ENCODE data around the gene DPY19L1.
"Not testable (repeated sequence)": the region's sequence is repeated elsewhere in the genome, so short reads cannot be mapped to it uniquely, and the experiment has no call there.

The DPY19L1 gene

GRCh38 chr7:35037211-35037525, at the start of gene DPY19L1:
DPY19L1 (minus strand) TSS chr7:35037485; CDS start chr7:35037394, 91 bp downstream.
- DNase-seq: no peak

DNA sequence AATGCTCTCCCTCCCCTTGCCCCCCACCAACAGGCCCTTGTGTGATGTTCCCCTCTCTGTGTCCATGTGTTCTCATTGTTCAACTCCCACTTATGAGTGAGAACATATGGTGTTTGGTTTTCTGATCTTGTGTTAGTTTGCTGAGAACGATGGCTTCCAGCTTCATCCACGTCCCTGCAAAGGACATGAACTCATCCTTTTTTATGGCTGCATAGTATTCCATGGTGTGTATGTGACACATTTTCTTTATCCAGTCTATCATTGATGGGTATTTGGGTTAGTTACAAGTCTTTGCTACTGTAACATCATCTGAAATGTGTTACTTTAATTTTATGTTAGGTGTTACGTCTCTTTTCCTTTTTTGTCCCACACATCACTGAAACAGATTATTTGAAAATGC, 42.2 kb upstream of the DPY19L1 start:
- not testable (repeated sequence) for DNase-seq

DNA sequence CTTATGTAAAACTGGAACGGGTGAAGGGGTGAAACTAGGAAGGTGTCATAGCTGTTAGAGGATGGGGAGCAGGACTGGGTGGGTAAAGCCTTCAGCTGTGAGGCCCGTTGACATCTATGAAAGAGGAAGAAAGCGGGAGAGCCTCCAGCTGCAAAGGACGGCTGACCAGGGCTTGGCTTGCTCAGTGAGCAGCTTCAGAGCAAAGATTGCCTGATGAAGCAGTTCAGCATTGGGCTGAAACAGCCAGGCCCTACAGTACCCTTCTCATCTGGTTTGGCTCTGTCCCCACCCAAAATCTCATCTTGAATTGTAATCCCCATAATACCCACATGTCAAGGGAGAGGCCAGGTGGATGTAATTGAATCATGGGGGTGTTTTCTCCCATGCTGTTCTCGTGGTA, 36.7 kb upstream of the DPY19L1 start:
- DNase-seq: not testable (repeated sequence)

DNA sequence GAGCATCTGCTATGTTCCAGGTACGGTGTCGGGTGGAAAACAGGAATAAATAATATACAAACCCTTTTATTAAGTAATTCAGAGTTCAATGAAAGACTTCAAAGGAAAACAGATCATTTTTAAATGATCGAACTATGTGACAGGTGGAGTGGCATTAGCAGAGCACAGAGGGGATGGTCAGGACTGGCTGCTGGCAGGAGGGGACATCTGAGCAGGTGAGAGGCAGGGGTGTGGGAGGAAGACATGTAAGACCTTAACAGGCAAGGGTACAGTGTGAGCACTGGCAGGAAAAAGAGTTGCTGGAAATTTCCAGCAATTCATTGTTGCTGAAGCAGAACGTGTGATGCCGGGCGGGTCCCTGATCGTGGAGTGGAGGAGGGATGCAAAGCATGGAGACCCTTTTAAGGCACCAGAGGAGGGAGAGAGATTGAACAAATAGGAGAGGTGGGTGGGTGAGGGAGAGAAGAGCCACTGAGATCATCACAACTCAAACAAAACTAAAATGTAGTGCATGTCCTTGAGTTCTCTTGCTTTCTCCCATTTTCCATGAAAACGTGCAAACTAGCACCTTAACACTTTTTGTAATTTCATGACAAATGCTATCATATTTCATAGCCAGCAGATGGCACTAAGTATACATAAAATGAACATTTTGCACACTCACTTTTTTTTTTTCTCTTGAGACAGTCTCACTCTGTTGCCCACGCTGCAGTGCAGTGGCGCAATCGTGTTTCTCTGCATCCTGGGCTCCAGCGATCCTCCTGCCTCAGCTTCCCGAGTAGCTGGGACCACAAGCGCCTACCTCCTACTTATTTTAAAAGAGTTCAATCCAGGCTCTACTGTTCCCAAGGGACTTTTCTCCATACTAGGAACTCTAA, 35.9 kb upstream of the DPY19L1 start:
- DNase-seq: not testable (repeated sequence)

GRCh38 chr7:35069084-35069483, 31.8 kb upstream of the DPY19L1 start:
- not testable (repeated sequence) for DNase-seq

DNA sequence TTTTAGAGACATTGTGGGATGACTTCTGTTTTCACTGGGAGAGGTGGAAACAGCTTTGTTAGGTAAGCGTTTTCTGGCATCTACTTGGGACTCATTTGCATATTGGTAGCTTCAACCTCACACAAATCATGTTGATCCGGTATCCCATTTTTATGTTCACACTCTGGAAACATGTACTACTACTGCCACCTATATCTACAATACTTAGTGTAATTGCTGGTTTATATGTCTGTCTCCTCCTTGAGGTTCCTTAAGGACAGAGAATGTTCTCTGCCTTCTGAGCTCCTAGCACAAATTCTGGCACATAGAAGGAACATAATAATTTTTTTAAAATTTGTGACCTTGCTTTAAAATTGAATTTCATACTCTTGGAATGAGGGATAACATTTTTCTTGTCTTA, 28.1 kb upstream of the DPY19L1 start:
- not testable (repeated sequence) for DNase-seq

DNA sequence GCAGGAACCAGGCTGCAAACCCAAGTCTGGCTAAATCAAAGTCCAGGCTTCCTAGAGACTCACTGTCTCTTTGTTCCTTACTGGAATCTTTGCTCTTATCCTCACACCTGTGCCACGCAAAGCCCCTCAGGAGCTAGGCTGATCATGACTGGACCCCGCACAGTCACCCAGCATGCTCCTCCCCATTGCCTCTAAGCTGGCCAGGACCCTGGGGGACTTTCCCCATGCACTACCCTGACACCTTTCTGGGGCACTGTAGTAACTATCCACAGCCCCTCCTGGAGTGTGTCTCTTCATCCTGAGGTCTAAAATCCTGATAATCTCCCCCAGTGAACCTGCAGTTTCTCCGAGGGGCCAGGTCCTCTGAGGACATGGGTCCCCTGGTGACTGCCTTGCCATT, 21.3 kb upstream of the DPY19L1 start:
- not testable (repeated sequence) for DNase-seq

DNA sequence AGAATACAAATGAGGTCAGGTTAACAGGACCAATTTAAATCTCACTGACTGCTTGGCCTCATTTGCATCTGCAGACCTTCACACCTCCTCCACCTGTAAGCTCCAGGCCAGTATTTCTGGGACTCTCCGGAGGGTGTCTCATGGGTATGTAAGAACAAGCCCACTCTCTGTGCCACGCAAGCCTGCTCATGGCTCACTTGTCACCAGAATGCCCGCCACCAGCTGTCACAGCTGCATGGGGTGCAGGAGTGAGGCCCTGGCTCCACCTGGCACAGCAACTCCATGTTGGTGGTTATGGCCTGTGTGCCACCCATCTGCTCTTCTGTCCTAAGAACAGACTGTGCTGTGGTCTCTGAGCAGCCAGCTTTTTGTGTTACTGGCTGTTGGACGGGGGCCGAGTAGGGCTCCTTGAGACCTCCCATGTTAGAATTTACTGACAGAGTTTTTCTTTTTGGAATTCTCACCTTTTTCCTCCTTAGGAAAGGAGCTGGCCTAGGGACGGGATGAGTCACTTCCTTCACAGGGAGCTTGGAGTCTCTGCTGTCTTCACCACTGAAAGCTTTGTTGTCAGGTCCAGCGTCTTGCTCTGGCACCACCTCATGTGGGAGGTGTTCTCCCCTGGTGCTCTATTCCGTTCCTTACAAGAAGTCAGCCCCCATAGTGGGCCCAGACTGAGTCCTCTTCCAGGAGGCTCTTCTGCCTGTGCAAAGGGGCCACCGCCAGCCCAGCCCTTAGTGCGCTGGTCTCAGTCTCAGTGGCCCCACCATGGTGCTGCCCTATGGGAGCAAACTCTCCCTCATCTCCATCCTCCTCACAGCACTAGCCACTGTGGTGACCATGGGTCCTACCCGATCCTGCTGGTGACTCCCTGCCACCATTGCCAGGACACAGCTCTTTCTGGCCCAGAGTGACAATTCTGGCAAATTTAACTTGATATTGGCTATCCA, 20.5 kb upstream of the DPY19L1 start:
- not testable (repeated sequence) for DNase-seq

DNA sequence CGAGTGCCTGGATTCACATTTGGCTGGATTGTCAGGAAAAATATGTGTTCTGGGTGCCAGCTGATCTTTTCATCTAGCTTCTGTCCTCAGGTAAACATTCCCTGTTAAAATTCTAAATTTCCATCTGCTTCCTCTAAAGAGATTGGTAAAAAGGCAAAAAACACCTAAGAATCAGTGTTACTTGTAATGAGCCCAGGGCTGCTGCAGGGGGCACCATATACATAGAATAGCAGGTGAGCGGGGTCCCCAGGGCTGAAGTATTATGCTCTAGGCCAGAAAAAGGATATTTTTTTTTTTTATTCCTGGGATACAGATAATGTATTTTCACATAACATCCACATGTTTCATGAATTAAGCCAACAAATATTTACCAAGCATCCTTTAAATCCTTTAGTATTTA, 18.4 kb upstream of the DPY19L1 start:
- DNase-seq: not testable (repeated sequence)

DNA sequence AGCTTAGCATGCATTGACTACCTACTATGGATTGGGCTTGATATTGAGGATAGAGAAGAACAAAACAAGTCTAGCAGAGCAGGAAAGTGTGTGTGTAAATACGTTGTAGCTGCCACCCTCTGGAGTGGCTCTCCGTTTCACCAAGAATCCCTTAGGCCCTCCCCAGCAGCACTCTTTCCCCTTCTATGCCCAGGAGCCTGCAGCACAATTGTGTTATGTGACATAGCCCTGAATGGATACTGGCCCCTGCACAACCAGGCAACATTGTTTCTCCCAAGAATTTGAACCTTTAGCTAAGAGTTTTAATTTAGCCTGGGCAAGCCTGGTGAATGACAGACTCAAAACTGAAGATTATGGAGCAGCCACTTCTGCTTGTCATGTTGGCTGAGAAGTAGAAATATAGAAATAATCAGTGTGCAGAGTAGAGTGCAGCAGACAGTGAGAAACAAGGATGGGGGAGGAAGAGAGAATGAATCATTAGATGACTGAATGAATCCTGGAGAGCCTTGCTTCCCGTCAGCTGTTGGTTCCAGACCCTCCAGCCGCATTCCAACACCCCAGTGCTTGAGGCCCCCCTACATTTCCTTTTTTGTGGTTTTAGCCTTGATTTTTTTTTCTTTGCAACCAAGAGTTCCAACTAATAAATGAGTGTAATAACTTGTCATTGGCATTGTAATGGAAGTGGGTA, 16.3 kb upstream of the DPY19L1 start:
- DNase-seq: not testable (repeated sequence)

- not testable (repeated sequence) for DNase-seq
Observed at GRCh38 chr7:35048390-35048789, 11.1 kb upstream of the DPY19L1 start.

DNA sequence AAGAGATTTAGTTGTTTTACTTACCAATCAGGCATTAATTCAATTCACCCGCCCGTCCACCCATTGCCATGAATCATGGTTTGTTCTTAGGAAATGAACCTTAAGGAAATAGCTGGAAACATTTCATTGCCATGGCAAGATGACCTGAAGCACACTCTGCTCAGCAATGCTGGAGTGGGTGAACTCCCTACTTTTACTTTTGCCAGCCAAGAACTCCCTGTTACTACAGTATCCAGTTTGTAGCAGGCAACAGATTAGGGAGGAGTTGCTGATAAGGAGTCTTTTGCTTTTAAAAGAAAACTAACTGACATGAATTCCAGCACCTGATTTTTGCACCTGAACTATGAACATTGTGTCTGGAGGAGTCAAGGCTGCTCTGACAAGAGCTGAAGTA, 10.6 kb upstream of the DPY19L1 start:
- DNase-seq: not testable (repeated sequence)

DNA sequence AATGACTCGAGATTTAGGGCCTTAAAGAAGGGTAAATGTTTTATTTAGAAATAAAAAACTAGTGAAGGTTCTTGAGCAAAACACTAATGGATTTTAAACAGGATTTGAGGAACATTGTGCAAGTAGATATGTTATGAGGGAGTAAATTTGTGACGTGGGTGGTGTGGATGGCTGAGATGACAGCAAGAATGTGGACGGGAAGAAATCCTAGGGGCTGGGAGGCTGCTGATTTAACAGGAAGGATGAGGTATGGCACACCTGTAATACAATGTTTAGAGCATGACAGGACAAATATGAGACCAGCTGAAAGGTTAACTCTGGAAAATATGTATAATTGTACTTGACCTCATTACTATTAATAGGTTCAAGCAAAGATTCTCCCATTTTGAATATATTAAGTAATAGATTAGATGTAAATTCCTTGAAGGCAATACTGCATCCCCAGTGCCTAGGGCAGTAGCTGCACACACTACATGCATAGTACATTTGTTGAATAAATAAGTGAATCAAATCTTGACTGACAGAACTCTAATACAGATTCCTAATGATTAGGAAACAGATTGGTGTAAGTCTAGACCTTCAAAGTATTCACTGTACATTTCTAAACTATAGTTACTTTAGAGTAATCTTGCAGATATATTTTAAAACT, 10.1 kb upstream of the DPY19L1 start:
- not testable (repeated sequence) for DNase-seq

DNA sequence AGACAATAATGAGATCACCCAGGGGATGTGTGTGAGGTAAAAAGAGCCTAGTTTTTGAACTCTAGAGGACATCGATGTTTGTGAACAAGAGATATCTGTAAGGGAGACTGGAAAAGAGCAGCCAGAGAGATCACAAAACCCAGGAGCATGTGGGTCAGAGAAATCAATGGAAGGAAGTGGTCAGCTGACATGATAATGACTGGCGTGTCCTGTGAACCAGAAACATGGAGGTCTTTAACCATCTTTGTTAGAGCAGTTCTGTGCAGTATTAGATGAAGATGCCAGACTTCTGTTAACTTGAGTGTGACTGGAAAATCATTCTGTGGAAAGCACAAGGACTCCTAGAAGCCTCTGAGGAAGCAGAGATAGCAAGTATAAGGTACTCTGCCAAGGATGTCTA, 6.0 kb upstream of the DPY19L1 start:
- DNase-seq: not testable (repeated sequence)

DNA sequence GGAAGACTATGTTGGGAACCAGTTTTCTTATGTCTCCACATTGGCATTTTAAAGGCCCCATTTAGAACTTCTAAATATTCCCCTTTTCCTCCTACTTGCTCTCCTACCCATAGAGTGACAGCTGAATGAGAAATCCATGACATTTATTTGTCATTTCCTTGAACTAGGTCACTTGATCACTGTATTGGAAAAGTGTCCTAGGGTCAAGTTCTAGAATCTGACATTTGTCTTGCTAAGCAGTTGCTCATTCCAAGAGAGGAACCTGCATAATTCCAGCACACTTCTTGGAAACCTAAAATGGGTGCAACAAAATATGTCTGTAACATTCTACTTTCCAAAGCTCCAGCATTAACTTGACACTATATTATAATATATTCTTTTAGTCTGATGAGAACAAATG, 3.6 kb upstream of the DPY19L1 start:
- DNase-seq: no peak

DNA sequence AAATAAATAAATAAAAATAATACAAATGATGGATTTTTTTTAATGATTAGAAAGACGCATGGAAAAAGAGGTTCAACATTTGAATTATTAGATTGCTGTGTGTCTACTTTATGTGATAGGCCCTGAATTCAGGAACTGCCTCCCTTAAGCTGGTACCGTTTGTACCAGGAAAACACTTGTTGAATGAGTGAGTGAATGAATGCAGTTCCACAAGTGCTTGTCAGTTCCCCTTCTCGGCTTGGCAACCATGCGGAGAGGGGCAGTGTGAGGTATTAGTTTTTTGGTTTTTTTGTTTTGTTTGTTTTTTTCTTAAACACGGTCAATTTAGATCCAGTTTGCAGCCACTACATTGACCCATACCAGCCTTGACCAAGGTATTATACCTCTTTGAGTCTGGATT, 2.1 kb upstream of the DPY19L1 start:
- DNase-seq: no peak

DNA sequence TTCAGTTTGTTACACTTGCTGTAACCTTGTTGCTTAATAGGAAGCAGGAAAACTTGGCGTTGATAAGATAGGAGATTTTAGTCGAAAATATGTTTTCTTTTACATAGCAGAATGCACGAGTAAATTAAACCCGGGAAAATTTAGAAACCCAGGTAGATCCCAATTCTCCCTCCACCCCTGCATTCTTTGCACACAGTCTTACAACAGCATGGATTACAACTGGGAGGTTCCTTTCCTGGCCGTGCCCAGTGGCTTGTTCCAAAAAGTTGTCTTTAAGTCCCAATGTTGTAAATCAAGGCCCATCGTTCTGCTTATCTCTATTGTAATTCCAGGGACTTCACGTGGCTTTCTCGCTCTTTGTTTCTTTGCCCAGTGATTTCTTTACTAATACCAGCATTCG, 1.1 kb upstream of the DPY19L1 start:
- DNase-seq: no peak

GRCh38 chr7:35037526-35038341, 449 bp upstream of the DPY19L1 start:
- DNase-seq: peak; percentile 91

- DNase-seq: no peak
Observed at GRCh38 chr7:35036361-35037171, 719 bp downstream of the DPY19L1 start.

DNA sequence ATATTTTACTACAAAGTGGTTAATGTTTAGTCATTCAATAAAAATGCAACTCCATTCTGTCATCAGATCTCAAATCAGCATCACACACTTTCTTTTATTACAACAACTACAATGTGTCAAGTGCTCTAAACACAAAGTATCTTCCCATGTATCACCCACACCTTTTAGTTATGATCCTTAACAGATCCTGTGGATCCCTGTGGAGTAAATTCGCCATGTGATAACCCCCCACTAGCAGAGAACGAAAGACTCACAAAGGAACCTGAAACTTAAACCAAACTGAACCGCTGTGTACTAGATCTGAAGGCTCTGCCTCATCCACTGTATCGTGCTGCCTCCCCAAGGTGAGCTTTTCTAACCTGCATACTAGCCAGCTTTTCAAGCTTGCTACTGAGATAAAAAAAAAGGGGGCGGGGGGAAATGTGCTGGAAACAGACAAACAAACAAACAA, 1.7 kb downstream of the DPY19L1 start:
- DNase-seq: no peak

- no peak for DNase-seq
Observed at GRCh38 chr7:35032166-35032565, 5.1 kb downstream of the DPY19L1 start.

Measured in GOT3 (cell line).